Caco-2 (cell line): Measurements from ENCODE around the gene ALPL. TPM values are rescaled to one million over a fixed set of nuclear protein-coding genes. Genes with fewer than 3 reads are reported as not detected.

ENCODE experiments used
- BruUV-seq: library from RNA; stranded (reverse); fragments of 400-500 nt; replicated peaks from 2 replicates; lab custom pipeline; 2021; lab: Mats Ljungman, UMichigan
- CTCF ChIA-PET: fragments of 300-600 bp; sonication (Branson Sonifier 250); formaldehyde crosslinking; loops from one replicate; lab custom pipeline; 2022; ENCODE audit warnings: antibody characterized with exemption; lab: Charles Lee
- POLR2A ChIA-PET: fragments of 300-600 bp; sonication (Branson Sonifier 250); formaldehyde crosslinking; loops from one replicate; lab custom pipeline; 2022; ENCODE audit warnings: antibody characterized with exemption; lab: Charles Lee
- DNase-seq, 2 experiments: peaks; one replicate each; pipeline versions ENCODE4 v3.0.0 to v3.0.0-alpha.2; 2020 to 2022
- H3K27me3 ChIP-seq: replicated peaks from 2 replicates; pipeline ENCODE4 v1.6.0; 2011; ENCODE audit warnings: low read length; ENCODE audit not compliant: control insufficient read depth, insufficient read depth
- H3K36me3 ChIP-seq: 2 replicates; pipeline ENCODE4 v1.5.1; 2011; ENCODE audit warnings: low read length; ENCODE audit not compliant: control insufficient read depth, insufficient read depth
- H3K4me1 ChIP-seq: fragments of 250-450 bp; sonication (Bioruptor Pico); 2 replicates; pipeline ENCODE4 v1.5.1; 2020; ENCODE audit warnings: mild to moderate bottlenecking
- H3K4me3 ChIP-seq: 2 replicates; pipeline ENCODE4 v1.5.1; 2011; ENCODE audit warnings: low read depth, mild to moderate bottlenecking, control low read depth, low read length
- H3K9me3 ChIP-seq: fragments of 250-450 bp; sonication (Bioruptor Pico); 2 replicates; pipeline ENCODE4 v1.5.1; 2020; ENCODE audit warnings: mild to moderate bottlenecking, moderate library complexity
- H3K27ac Mint-ChIP-seq: one replicate; pipeline ENCODE4 v1.8.0; 2022; ENCODE audit warnings: mixed read lengths; ENCODE audit not compliant: unreplicated experiment
- H3K27me3 Mint-ChIP-seq: one replicate; pipeline ENCODE4 v1.8.0; 2022; ENCODE audit warnings: mixed read lengths; ENCODE audit not compliant: insufficient read depth, unreplicated experiment
- H3K36me3 Mint-ChIP-seq: one replicate; pipeline ENCODE4 v1.8.0; 2022; ENCODE audit warnings: mild to moderate bottlenecking, mixed read lengths; ENCODE audit not compliant: insufficient read depth, unreplicated experiment
- H3K4me1 Mint-ChIP-seq: one replicate; pipeline ENCODE4 v1.8.0; 2022; ENCODE audit warnings: low read depth, mixed read lengths; ENCODE audit not compliant: unreplicated experiment
- H3K4me3 Mint-ChIP-seq: one replicate; pipeline ENCODE4 v1.8.0; 2022; ENCODE audit warnings: mild to moderate bottlenecking, moderate library complexity, mixed read lengths; ENCODE audit not compliant: unreplicated experiment
- H3K9me3 Mint-ChIP-seq: one replicate; pipeline ENCODE4 v1.8.0; 2022; ENCODE audit warnings: mixed read lengths; ENCODE audit not compliant: unreplicated experiment
- intact Hi-C: fragments of 100-400 bp; cut with micrococcal nuclease; formaldehyde crosslinking; loops from one replicate; pipeline ENCODE4 v1.10.0; 2022; ENCODE audit not compliant: unreplicated experiment
- total RNA-seq: library from RNA; stranded (reverse); gene quantifications from 2 replicates; pipeline ENCODE4 v1.2.3, GENCODE V29; 2022
- TF ChIP-seq, protein P1 (sequence below), 2 experiments: fragments of 200-600 bp in 1 of 2; IDR thresholded peaks; 1 replicate in 1 of 2; 2 replicates in 1 of 2; pipeline versions ENCODE4 v1.5.1 to v1.8.0; 2011 to 2022; ENCODE audit warnings: antibody characterized with exemption in 1 of 2, control low read depth in 1 of 2, inconsistent platforms in 1 of 2, low read depth in 1 of 2, low read length in 1 of 2, mild to moderate bottlenecking in 1 of 2, moderate library complexity in 1 of 2; ENCODE audit not compliant: insufficient read depth in 1 of 2, severe bottlenecking in 1 of 2, unreplicated experiment in 1 of 2

Gene ALPL
- total RNA-seq, 1 experiment from 2014 or later = 0.79 TPM

DNA sequence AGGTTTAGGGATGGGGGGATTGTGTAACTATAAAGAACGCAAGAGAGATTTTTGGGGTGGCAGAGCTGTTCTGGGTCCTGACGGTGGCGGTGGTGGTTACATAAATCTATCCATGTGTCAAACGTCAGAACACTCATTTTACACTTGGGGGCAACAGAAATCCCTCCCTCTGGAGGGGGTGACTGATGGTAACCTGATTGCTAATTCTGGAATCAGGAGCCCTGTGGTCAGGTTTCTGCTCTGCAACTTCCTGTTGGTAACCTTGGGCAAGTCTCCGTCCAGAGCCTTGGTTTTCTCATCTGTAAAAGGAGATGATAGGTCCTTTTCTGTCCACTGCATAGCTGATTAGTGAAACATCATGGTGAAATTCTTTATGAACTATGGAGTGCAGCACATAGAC lies 40.9 kb downstream of the ALPL start:
- Histone ChIP-seq H3K4me1 (no peaks in the 10 kb centered on the region), H3K9me3 (no peaks in the 10 kb centered on the region), H3K36me3 (no peaks in the 10 kb centered on the region), H3K27me3 (no peaks in the 10 kb centered on the region), H3K4me3 (no peak overlapping the region)
- ChIA-PET POLR2A (no interaction called here), CTCF (no interaction called here)
- Mint-ChIP-seq H3K27me3 (peaks cover 12% of the 10 kb centered on the region), H3K27ac (no peak overlapping the region), H3K4me3 (no peak overlapping the region), H3K4me1 (peaks cover 8% of the 10 kb centered on the region), H3K9me3 (no peaks in the 10 kb centered on the region), H3K36me3 (no peaks in the 10 kb centered on the region)
- TF ChIP-seq, protein P1, sequence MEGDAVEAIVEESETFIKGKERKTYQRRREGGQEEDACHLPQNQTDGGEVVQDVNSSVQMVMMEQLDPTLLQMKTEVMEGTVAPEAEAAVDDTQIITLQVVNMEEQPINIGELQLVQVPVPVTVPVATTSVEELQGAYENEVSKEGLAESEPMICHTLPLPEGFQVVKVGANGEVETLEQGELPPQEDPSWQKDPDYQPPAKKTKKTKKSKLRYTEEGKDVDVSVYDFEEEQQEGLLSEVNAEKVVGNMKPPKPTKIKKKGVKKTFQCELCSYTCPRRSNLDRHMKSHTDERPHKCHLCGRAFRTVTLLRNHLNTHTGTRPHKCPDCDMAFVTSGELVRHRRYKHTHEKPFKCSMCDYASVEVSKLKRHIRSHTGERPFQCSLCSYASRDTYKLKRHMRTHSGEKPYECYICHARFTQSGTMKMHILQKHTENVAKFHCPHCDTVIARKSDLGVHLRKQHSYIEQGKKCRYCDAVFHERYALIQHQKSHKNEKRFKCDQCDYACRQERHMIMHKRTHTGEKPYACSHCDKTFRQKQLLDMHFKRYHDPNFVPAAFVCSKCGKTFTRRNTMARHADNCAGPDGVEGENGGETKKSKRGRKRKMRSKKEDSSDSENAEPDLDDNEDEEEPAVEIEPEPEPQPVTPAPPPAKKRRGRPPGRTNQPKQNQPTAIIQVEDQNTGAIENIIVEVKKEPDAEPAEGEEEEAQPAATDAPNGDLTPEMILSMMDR (IDR thresholded peaks at IDR 0.05; ENCODE audit: insufficient read depth in 1 of 2, low read depth in 1 of 2, low read length in 1 of 2, severe bottlenecking in 1 of 2, unreplicated experiment in 1 of 2) = no peak
- DNase-seq = no peak
- intact Hi-C loops = no loop called here
- BruUV-seq = no TSS peak

DNA sequence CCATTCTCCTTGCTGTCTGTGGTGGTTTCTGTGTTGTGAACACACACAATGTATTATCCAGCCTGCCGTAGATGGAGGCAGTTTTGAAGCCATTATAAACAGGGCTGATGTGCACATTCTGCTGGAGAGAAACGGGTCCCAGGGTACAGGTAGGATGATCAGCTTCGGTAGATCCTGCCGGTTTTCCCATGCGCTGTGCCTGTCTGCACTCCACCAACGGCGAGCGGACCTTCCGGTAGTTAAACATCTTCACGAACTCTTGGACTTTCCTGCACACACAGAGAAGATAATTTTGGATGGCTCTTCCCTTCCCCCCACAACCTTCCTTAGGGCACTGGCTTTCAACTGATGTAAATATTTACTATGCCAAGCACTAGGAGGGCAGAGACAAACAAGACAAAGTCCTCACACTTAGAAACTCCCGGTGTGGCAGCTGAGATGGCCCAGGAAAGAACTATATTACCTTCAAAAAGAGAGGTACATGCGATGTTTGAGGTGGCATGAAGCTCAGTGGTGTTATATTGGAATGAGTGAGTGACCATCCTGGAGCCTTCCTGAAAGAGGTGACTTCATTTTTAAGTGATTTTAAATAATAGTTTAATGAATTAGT lies 41.7 kb downstream of the ALPL start:
- Histone ChIP-seq H3K27me3 (no peaks in the 10 kb centered on the region), H3K4me3 (no peak overlapping the region), H3K36me3 (no peaks in the 10 kb centered on the region), H3K9me3 (no peaks in the 10 kb centered on the region), H3K4me1 (no peaks in the 10 kb centered on the region)
- CTCF ChIA-PET = interaction anchor here (0.6 kb wide), 1 partner anchor 181 kb away, joined by 4 read pairs; no protein-coding TSS in a partner anchor
- peaks cover 8% of the 10 kb centered on the region for H3K4me1 Mint-ChIP-seq
- POLR2A ChIA-PET = no interaction called here
- TF ChIP-seq, protein P1 (IDR thresholded peaks at IDR 0.05; ENCODE audit: insufficient read depth in 1 of 2, low read depth in 1 of 2, low read length in 1 of 2, severe bottlenecking in 1 of 2, unreplicated experiment in 1 of 2) = no peak
- H3K9me3 Mint-ChIP-seq = no peaks in the 10 kb centered on the region
- H3K36me3 Mint-ChIP-seq = no peaks in the 10 kb centered on the region
- H3K27me3 Mint-ChIP-seq = peaks cover 12% of the 10 kb centered on the region
- H3K27ac Mint-ChIP-seq = no peak overlapping the region
- intact Hi-C loops = no loop called here
- no TSS peak for BruUV-seq
- no peak for DNase-seq
- H3K4me3 Mint-ChIP-seq = no peak overlapping the region

DNA sequence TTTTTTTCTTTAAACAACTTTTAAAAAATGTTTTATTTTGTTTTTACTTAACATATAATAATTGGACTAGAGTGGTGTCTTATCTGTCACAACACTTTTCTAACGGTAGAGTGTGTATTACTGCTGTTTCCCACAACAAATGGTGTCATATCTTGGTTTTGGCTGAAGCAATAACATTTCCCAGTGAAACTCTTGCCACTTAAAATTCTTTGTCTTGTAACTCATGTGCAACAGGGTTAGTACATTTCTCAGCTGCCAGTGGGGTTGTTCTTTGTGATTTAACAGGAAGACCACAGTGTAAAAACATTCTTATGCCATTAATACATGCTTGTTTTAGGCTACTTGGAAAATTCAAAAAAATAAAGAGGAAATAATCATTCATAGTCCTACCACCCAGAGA lies 43.5 kb downstream of the ALPL start:
- BruUV-seq = no TSS peak
- CTCF ChIA-PET = no interaction called here
- no peak overlapping the region for H3K4me3 Mint-ChIP-seq
- intact Hi-C loops = no loop called here
- Histone ChIP-seq H3K9me3 (no peaks in the 10 kb centered on the region), H3K4me3 (no peak overlapping the region), H3K27me3 (no peaks in the 10 kb centered on the region), H3K4me1 (no peaks in the 10 kb centered on the region), H3K36me3 (no peaks in the 10 kb centered on the region)
- no peaks in the 10 kb centered on the region for H3K36me3 Mint-ChIP-seq
- H3K27ac Mint-ChIP-seq = no peak overlapping the region
- peaks cover 17% of the 10 kb centered on the region for H3K27me3 Mint-ChIP-seq
- POLR2A ChIA-PET = no interaction called here
- H3K9me3 Mint-ChIP-seq = no peaks in the 10 kb centered on the region
- H3K4me1 Mint-ChIP-seq = peaks cover 8% of the 10 kb centered on the region
- DNase-seq = no peak
- TF ChIP-seq, protein P1 (IDR thresholded peaks at IDR 0.05; ENCODE audit: insufficient read depth in 1 of 2, low read depth in 1 of 2, low read length in 1 of 2, severe bottlenecking in 1 of 2, unreplicated experiment in 1 of 2) = no peak
